Stimulated activated CD4-positive, alpha-beta T cell treated with anti-CD3 and anti-CD28 coated beads, Interleukin-1b, Interleukin-23, amount 100 ng/mL, for 4 hours (primary cell): Measurements from ENCODE around the gene ADARB1.

ENCODE experiments used
- DNase-seq, 2 donors: peaks; one replicate each; pipeline ENCODE4 v3.0.0-alpha.2; 2020; ENCODE audit warnings: low read depth in 2 of 2

The ADARB1 gene

GRCh38 chr21:45054927-45055612 lies 19.3 kb upstream of the ADARB1 start:
- no peak for DNase-seq

GRCh38 chr21:45055861-45056260 lies 18.5 kb upstream of the ADARB1 start:
- no peak for DNase-seq

GRCh38 chr21:45056296-45056904 lies 18.0 kb upstream of the ADARB1 start:
- DNase-seq: no peak

GRCh38 chr21:45056917-45057560 lies 17.3 kb upstream of the ADARB1 start:
- DNase-seq: no peak

GRCh38 chr21:45057886-45058285 lies 16.5 kb upstream of the ADARB1 start:
- no peak for DNase-seq

GRCh38 chr21:45059121-45059520 lies 15.3 kb upstream of the ADARB1 start:
- DNase-seq: no peak

GRCh38 chr21:45060089-45060488 lies 14.3 kb upstream of the ADARB1 start:
- DNase-seq: no peak

GRCh38 chr21:45060675-45061311 lies 13.6 kb upstream of the ADARB1 start:
- DNase-seq: no peak

GRCh38 chr21:45064091-45064490 lies 10.3 kb upstream of the ADARB1 start:
- no peak for DNase-seq

GRCh38 chr21:45064618-45065399 lies 9.6 kb upstream of the ADARB1 start:
- DNase-seq: no peak

GRCh38 chr21:45067462-45068285 lies 6.7 kb upstream of the ADARB1 start:
- DNase-seq: no peak

GRCh38 chr21:45069085-45069484 lies 5.3 kb upstream of the ADARB1 start:
- DNase-seq: no peak

GRCh38 chr21:45069711-45070110 lies 4.7 kb upstream of the ADARB1 start:
- DNase-seq: no peak

- DNase-seq: no peak
These were observed 3.1 kb upstream of the ADARB1 start for GRCh38 chr21:45071078-45071873.

- DNase-seq: no peak
These were observed 2.3 kb upstream of the ADARB1 start for GRCh38 chr21:45071874-45072737.

GRCh38 chr21:45072738-45073300 lies 1.6 kb upstream of the ADARB1 start:
- DNase-seq: no peak

- DNase-seq: no peak
These were observed 906 bp upstream of the ADARB1 start for GRCh38 chr21:45073301-45074047.
